GM12864 (cell line): Measurements from ENCODE around the gene UBA3.

ENCODE experiments used
- DNase-seq: peaks from one replicate; pipeline ENCODE4 v3.0.0-alpha.2; 2011; ENCODE audit warnings: low read depth
- H3K4me3 ChIP-seq: 2 replicates; pipeline ENCODE4 v1.5.1; 2011; ENCODE audit warnings: mild to moderate bottlenecking, low read depth, low read length, control low read depth
- CTCF ChIP-seq: IDR thresholded peaks from 2 replicates; pipeline ENCODE4 v1.5.1; 2011; ENCODE audit warnings: low read depth, mild to moderate bottlenecking, moderate library complexity, low read length, control low read depth, inconsistent platforms; ENCODE audit errors: missing control alignments

UBA3 gene

GRCh38 chr3:69094467-69095205 is 14.5 kb upstream of the UBA3 start:
- no peak for DNase-seq
- no peak overlapping the region for H3K4me3 ChIP-seq
- TF ChIP-seq CTCF, result no peak

DNA sequence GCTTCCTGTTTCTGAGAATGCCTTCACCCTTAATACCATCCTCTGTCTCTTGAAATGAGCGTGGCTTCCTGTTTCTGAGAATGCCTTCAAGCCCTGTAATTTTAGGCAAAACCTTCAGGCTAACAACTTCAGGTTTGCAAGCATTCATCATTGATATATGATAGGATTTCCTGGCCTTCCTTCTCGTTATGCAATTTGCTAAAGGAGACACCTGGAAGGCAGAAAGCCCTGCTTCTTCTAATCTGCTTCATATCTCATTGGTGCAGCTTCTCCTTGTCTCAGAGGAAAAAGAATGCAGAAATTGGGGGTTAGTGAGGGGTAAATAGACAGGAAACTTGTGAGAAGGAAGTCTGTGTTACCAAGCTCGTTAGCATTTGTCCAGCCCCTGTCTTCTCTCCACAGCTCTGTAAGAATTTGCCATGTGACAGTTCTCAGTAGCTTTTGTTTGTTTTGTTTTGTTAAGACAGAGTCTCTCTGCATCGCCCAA is 11.9 kb upstream of the UBA3 start:
- peak overlapping the region; percentile 14 for H3K4me3 ChIP-seq
- no peak for DNase-seq
- TF ChIP-seq CTCF, result no peak

DNA sequence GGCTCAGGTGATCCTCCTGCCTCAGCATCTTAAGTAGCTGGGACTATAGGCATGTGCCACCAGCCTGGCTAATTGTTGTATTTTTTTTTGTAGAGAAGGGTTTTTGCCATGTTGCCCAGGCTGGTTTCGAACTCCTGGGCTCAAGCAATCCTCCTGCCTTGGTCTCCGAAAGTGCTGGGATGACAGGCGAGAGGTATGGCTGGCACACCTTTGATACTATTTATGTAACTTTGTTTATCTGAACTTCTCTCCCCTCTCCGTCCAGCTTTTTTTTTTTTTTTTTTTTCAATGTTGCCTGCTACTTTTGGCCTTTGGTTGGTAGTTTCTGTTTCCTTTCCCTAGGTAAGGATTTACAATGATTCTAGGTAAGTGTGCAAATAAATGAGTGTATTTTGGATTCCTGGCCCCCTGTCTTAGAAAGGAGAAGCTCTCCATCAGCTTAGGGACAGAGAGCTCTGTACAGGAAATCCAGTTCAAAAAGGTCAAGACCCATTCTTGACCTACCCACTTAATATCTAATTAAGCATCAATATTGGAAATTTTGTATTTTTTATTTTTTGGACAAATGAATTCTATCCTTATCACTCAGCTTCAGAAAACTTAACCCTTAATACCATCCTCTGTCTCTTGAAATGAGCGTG is 11.3 kb upstream of the UBA3 start:
- TF ChIP-seq CTCF, result no peak
- H3K4me3 ChIP-seq, result peak overlapping the region; percentile 34

DNA sequence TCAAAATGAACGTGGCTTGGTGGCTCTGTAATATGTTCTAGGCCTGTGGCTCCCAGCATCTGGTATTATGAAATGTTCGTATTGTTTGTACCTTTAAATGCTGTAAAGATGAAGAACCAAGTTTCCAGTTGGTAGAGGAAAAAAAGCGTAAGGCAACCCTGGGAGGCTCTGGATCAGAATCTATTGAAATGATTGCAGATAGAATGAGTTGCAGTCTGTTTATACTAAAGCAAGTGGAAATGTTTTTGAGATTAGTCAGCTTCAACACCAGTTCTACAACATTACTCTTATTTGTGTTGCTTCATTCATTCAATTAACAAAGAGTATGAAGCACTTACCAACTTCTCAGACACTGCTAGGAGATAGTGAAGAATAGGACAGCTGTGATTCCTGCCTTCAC is 9.9 kb upstream of the UBA3 start:
- H3K4me3 ChIP-seq, result no peak overlapping the region
- TF ChIP-seq CTCF, result no peak
- no peak for DNase-seq

More for the DNA sequence above, 11.3 kb upstream of the UBA3 start:
- DNase-seq, result no peak

- DNase-seq, result no peak
- no peak for TF ChIP-seq CTCF
- H3K4me3 ChIP-seq, result peak overlapping the region; percentile 40
Measured at GRCh38 chr3:69088063-69088462, 7.9 kb upstream of the UBA3 start.

- peak overlapping the region; percentile 75 for H3K4me3 ChIP-seq
- TF ChIP-seq CTCF, result no peak
- no peak for DNase-seq
Measured at GRCh38 chr3:69087030-69087791, 7.0 kb upstream of the UBA3 start.
